Mesothelial cell of epicardium (in vitro differentiated cells): ENCODE measurements around the gene SBF2. TPM values are rescaled to one million over a fixed set of nuclear protein-coding genes. Genes with fewer than 3 reads are reported as not detected.
"Not testable (repeated sequence)": the region's sequence is repeated elsewhere in the genome, so short reads cannot be mapped to it uniquely, and the experiment has no call there.

Source experiments
- DNase-seq, 2 experiments: peaks; one replicate each; pipeline ENCODE4 v3.0.0; 2021; ENCODE audit warnings: low spot score in 2 of 2; ENCODE audit not compliant: unreplicated experiment in 2 of 2
- H3K27ac Mint-ChIP-seq: 2 replicates; pipeline ENCODE4 v1.8.0; 2021; ENCODE audit warnings: mixed read lengths
- H3K27me3 Mint-ChIP-seq: 2 replicates; pipeline ENCODE4 v1.8.0; 2021; ENCODE audit warnings: low read depth, mixed read lengths
- H3K36me3 Mint-ChIP-seq: 2 replicates; pipeline ENCODE4 v1.8.0; 2021; ENCODE audit warnings: mixed read lengths
- H3K4me1 Mint-ChIP-seq: 2 replicates; pipeline ENCODE4 v1.8.0; 2021; ENCODE audit warnings: mixed read lengths
- H3K4me3 Mint-ChIP-seq: 2 replicates; pipeline ENCODE4 v1.8.0; 2021; ENCODE audit warnings: mild to moderate bottlenecking, moderate library complexity, mixed read lengths
- H3K9me3 Mint-ChIP-seq: 2 replicates; pipeline ENCODE4 v1.8.0; 2021; ENCODE audit warnings: mixed read lengths
- total RNA-seq: library from RNA; stranded (reverse); gene quantifications from 3 replicates; pipeline ENCODE4 v1.2.1, GENCODE V29; 2021
- TF ChIP-seq, protein P1 (sequence below): fragments of 200-600 bp; sonication (generic); IDR thresholded peaks from one replicate; pipeline ENCODE4 v1.5.0; 2021; ENCODE audit warnings: antibody characterized with exemption; ENCODE audit not compliant: unreplicated experiment

Gene SBF2
- total RNA-seq, 1 donor from 2014 or later = 58.4 TPM

DNA sequence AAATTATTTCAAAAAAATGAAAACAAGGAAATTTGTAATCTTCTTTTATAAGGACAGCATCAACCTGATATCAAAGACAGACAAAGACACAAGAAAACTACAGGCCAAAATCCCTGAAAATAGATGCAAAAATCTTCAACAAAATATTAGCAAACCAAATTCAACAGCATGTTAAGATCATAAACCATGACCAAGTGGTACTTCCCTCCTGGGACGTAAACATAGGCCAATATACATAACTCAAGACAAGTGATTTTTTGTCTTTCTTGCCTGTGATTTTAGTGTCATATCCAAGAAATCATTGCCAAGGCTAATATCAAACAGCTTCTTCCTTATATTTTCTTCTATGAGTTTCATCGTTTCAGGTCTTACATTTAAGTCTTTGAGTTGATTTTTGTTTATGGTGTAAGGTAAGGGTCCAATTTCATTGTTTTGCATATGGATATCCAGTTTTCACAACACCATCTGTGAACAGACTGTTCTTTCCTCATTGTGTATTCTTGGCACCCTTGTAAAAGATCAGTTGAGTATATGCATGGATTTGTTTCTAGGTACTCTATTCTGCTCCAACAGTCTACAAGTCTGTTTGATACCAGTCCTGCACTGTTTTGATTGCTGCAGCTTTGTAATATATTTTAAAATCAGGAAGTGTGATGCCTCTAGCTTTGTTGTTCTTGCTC lies 50.0 kb downstream of the SBF2 start:
- Mint-ChIP-seq H3K27me3 (no peaks in the 10 kb centered on the region), H3K27ac (no peak overlapping the region), H3K9me3 (peaks cover 14% of the 10 kb centered on the region), H3K36me3 (peaks cover 22% of the 10 kb centered on the region), H3K4me3 (no peak overlapping the region), H3K4me1 (peaks cover 6% of the 10 kb centered on the region)
- TF ChIP-seq, protein P1, sequence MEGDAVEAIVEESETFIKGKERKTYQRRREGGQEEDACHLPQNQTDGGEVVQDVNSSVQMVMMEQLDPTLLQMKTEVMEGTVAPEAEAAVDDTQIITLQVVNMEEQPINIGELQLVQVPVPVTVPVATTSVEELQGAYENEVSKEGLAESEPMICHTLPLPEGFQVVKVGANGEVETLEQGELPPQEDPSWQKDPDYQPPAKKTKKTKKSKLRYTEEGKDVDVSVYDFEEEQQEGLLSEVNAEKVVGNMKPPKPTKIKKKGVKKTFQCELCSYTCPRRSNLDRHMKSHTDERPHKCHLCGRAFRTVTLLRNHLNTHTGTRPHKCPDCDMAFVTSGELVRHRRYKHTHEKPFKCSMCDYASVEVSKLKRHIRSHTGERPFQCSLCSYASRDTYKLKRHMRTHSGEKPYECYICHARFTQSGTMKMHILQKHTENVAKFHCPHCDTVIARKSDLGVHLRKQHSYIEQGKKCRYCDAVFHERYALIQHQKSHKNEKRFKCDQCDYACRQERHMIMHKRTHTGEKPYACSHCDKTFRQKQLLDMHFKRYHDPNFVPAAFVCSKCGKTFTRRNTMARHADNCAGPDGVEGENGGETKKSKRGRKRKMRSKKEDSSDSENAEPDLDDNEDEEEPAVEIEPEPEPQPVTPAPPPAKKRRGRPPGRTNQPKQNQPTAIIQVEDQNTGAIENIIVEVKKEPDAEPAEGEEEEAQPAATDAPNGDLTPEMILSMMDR = no peak
- DNase-seq = no peak

DNA sequence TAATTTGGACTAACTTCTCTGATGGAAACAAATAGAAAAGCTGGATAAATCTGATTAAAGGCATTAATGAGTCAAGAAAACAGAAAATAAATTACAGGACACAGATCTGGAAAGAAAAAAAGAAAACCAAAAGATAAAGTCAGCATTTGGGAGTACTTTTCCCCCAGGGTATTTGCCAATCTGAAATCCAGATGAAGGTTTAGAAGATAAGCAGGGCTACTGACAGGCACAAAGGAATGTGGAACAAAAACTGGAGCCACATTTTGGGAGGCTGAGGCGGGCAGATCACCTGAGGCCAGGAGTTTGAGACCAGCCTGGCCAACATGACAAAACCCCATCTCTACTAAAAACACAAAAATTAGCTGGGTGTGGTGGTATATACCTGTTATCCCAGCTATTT lies 57.2 kb downstream of the SBF2 start:
- Mint-ChIP-seq H3K27ac (no peak overlapping the region), H3K9me3 (peaks cover 26% of the 10 kb centered on the region)

GRCh38 chr11:10233581-10233980 lies 60.4 kb downstream of the SBF2 start:
- no peaks in the 10 kb centered on the region for H3K4me1 Mint-ChIP-seq

More for the DNA sequence above, 57.2 kb downstream of the SBF2 start:
- Mint-ChIP-seq H3K27me3 (no peaks in the 10 kb centered on the region), H3K36me3 (peaks cover 31% of the 10 kb centered on the region), H3K4me1 (no peaks in the 10 kb centered on the region), H3K4me3 (no peak overlapping the region)
- TF ChIP-seq, protein P1 = no peak
- DNase-seq = no peak

DNA sequence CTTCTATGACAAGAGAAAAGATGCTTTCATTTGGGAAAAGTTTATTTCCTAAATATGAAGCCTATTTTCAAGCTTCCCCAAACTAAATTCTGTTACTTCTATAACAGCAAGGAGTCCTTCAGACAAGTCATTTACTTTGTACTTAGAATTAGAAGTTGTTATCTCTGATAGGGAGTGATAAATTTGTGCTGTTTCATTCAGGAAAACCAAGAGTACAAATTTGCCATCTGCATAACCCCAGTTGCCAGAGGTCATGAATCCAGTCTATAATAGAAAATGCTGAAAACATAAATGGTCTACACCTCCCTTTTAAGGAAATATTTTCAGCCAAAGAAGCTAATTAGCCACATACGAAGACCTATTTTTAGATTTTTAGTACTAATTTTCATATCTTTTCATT lies 61.3 kb downstream of the SBF2 start:
- Mint-ChIP-seq H3K27ac (no peak overlapping the region), H3K9me3 (peaks cover 44% of the 10 kb centered on the region), H3K36me3 (peaks cover 54% of the 10 kb centered on the region), H3K4me1 (no peaks in the 10 kb centered on the region), H3K4me3 (no peak overlapping the region), H3K27me3 (no peaks in the 10 kb centered on the region)
- TF ChIP-seq, protein P1 = no peak
- DNase-seq = no peak

More at GRCh38 chr11:10233581-10233980, 60.4 kb downstream of the SBF2 start:
- DNase-seq = no peak
- H3K4me3 Mint-ChIP-seq = no peak overlapping the region
- no peaks in the 10 kb centered on the region for H3K27me3 Mint-ChIP-seq
- peaks cover 54% of the 10 kb centered on the region for H3K36me3 Mint-ChIP-seq
- H3K27ac Mint-ChIP-seq = no peak overlapping the region
- H3K9me3 Mint-ChIP-seq = peaks cover 44% of the 10 kb centered on the region
- TF ChIP-seq, protein P1 = no peak

DNA sequence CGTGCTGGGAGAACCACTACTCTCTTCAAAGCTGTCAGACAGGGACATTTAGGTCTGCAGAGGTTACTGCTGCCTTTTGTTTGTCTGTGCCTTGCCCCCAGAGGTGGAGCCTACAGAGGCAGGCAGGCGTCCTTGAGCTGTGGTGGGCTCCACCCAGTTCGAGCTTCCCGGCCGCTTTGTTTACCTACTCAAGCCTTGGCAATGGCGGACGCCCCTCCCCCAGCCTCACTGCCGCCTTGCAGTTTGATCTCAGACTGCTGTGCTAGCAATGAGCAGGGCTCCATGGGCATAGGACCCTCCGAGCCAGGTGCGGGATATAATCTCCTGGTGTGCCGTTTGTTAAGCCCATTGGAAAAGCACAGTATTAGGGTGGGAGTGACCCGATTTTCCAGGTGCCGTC lies 62.2 kb downstream of the SBF2 start:
- Mint-ChIP-seq H3K9me3 (peaks cover 40% of the 10 kb centered on the region), H3K36me3 (peaks cover 53% of the 10 kb centered on the region)
- H3K27ac Mint-ChIP-seq, DNase-seq, H3K27me3 Mint-ChIP-seq, H3K4me1 Mint-ChIP-seq, H3K4me3 Mint-ChIP-seq: not testable (repeated sequence)

- DNase-seq = no peak
- no peaks in the 10 kb centered on the region for H3K27me3 Mint-ChIP-seq
- H3K4me1 Mint-ChIP-seq = no peaks in the 10 kb centered on the region
- no peak overlapping the region for H3K27ac Mint-ChIP-seq
- TF ChIP-seq, protein P1 = no peak
- peaks cover 25% of the 10 kb centered on the region for H3K9me3 Mint-ChIP-seq
- peaks cover 16% of the 10 kb centered on the region for H3K36me3 Mint-ChIP-seq
- H3K4me3 Mint-ChIP-seq = no peak overlapping the region
Measured at GRCh38 chr11:10225553-10225952, 68.5 kb downstream of the SBF2 start.
